ENCODE data around the gene CD59.
"Not testable (repeated sequence)": the region's sequence is repeated elsewhere in the genome, so short reads cannot be mapped to it uniquely, and the experiment has no call there.

DNA sequence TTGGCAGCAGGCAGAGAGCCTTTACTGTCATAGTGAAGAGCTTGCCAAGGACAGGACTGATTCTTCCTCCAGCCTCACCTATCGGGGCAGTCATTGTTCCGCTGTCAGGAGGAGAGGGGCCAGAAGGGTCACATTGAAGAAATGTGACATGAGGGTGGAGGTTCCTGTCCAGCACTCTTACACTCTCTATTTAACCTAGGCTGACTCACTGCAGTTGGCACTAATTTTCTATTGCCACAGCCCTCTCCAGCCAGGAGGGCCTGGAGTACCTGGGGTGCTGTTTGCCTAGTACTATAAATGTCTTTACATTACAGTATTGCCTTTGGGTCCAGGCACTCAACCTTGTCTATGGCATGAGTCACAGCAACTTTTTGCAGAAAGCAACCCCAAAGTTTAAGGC, 28.4 kb downstream of the CD59 start:
- TF ChIP-seq, protein P1, sequence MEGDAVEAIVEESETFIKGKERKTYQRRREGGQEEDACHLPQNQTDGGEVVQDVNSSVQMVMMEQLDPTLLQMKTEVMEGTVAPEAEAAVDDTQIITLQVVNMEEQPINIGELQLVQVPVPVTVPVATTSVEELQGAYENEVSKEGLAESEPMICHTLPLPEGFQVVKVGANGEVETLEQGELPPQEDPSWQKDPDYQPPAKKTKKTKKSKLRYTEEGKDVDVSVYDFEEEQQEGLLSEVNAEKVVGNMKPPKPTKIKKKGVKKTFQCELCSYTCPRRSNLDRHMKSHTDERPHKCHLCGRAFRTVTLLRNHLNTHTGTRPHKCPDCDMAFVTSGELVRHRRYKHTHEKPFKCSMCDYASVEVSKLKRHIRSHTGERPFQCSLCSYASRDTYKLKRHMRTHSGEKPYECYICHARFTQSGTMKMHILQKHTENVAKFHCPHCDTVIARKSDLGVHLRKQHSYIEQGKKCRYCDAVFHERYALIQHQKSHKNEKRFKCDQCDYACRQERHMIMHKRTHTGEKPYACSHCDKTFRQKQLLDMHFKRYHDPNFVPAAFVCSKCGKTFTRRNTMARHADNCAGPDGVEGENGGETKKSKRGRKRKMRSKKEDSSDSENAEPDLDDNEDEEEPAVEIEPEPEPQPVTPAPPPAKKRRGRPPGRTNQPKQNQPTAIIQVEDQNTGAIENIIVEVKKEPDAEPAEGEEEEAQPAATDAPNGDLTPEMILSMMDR (IDR thresholded peaks at IDR 0.05; ENCODE audit: poor library complexity), result not testable (repeated sequence)
- TF ChIP-seq EZH2phosphoT487 (IDR thresholded peaks at IDR 0.05; ENCODE audit: low read depth, severe bottlenecking, unreplicated experiment), result not testable (repeated sequence)
